ENCODE results near the gene FBRSL1.
"Not testable (repeated sequence)": the region's sequence is repeated elsewhere in the genome, so short reads cannot be mapped to it uniquely, and the experiment has no call there.

FBRSL1 gene

DNA sequence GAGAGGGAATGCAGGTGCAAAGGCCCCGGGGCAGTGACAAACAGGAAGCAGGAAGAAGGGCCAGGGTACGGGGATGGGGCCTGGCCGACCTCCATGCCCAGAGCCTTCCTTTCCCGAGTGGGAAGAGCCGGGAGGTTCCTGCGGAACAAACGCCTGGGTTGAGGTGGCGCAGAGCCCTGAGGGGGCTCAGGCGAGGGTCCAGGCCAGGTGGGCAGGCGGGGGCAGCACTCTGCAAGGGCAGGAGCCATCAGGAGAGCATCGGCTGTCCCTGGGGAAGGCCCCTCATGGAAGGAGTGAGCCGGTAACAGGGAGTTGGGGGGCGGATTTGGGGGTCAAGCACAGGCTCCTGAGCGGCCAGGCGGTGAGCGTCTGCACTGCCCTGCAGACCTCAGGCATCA lies 18.1 kb upstream of the FBRSL1 start:
- DNase-seq = no peak

DNA sequence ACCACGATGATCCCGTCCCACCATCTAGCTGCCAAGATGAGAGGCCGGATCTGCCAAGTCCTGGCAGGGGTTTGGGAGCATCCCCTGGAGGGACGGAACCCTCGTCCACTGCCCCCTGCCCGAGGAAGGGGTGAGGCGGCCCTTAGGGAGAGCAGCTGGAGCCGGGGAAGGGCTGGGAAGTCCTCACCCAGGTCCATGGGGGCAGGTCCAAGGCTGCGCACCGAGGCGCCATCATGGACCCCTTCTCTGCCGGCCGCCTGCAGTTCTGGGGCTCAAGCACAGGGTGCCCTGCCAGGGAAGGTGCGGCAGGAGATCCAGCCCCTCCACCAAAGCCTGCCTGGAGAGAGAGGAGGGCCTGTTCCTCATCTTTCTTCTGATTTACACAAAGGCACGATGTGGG lies 17.6 kb upstream of the FBRSL1 start:
- no peak for DNase-seq

GRCh38 chr12:132474237-132474741 lies 15.7 kb upstream of the FBRSL1 start:
- peak; percentile 38 for DNase-seq

DNA sequence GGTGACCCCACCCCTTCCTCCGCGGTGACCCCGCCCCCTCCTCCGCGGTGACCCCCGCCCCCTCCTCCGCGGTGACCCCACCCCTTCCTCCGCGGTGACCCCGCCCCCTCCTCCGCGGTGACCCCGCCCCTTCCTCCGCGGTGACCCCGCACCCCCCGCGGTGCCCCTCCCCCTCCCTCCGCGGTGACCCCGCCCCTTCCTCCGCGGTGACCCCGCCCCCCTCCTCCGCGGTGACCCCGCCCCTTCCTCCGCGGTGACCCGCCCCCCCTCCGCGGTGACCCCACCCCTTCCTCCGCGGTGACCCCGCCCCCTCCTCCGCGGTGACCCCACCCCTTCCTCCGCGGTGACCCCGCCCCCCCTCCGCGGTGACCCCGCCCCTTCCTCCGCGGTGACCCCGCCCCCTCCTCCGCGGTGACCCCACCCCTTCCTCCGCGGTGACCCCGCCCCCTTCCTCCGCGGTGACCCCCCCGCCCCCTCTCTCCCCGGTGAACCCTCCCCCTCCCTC lies 15.1 kb upstream of the FBRSL1 start:
- DNase-seq = not testable (repeated sequence)

GRCh38 chr12:132475304-132476037 lies 14.5 kb upstream of the FBRSL1 start:
- DNase-seq = no peak

DNA sequence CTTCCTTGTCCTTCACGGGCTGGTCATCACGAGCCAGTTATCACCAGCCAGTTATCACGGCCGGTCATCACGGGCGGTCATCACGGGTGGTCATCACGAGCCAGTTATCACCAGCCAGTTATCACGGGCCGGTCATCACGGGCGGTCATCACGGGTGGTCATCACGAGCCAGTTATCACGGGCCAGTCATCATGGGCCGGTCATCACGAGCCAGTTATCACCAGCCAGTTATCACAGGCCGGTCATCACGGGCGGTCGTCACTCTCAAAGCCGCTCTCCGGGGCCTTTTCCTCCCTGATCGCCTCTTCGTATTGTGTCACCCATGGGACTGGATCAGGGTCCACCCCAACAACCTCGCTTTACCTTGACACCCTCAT lies 13.9 kb upstream of the FBRSL1 start:
- no peak for DNase-seq

- no peak for DNase-seq
These were observed 13.5 kb upstream of the FBRSL1 start for GRCh38 chr12:132476421-132476820.

- no peak for DNase-seq
These were observed 12.8 kb upstream of the FBRSL1 start for GRCh38 chr12:132477017-132477702.

DNA sequence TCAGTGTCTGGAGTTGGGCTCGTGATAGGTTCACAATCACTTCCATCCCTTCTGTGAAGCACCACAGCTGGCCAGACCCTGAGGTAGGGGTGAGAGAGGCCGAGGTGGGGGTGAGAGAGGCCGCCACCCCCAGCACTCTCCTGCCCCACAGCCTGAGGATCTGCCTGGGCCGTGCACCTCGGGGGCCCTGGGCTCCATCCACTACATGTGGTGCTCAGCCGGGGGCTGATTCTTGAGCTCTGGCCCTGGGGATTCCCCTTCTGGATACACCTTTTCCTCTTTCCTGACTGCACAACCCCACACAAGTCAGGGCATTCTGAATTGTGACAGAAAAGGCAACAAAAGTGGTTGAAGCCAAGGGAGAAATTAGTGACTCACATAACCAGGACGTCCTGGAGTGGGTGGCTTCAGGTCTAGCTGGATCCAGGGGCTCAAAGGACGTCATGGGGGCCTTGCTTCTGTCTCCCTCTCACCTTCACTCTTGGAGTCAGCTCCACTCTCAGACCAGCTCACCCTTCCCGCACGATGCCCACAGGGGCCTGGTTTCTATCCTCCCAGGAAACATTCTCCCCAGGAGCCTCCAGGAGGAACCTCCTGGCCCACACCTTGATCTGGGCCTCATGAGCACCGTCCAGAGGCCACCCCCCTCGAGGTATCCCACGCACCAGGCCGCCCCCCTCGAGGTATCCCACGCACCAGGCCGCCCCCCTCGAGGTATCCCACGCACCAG lies 12.1 kb upstream of the FBRSL1 start:
- no peak for DNase-seq

DNA sequence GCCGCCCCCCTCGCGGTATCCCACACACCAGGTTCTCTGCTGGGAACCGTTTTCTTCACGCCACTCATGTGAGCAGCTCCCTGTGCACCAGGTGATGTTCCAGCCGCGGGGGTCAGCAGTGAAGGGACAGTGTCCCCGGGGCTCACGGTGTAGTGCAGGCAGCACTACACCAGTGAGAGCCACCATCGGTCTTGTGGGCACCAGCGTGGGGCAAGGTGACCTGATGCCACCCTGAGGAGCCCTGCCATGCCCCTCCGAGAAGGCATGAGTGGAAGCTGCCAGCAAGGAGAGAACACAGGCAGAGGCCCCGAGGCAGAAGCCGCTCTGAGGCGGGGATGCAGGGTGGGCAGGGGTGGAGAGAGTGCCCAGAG lies 11.5 kb upstream of the FBRSL1 start:
- DNase-seq = no peak

DNA sequence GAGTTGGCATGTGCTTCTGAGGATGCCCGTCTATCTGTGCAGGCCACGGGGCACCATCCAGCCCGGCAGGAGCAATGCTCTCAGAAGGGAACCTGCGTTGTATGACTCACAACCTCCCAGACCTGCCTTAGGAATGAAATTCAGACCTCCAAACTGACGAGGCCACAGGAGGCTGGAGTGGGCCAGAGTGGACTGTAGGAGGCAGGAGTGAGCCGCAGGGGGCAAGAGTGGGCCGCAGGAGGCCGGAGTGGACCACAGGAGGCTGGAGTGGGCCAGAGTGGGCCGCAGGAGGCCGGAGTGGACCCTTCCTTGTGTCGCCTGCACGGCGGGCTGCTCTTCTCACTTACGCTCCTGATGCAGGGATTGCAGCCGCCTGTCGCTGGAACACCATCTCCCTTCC lies 11.1 kb upstream of the FBRSL1 start:
- no peak for DNase-seq

GRCh38 chr12:132479291-132479690 lies 10.7 kb upstream of the FBRSL1 start:
- DNase-seq = no peak

- DNase-seq = no peak
These were observed 9.9 kb upstream of the FBRSL1 start for GRCh38 chr12:132479938-132480622.

DNA sequence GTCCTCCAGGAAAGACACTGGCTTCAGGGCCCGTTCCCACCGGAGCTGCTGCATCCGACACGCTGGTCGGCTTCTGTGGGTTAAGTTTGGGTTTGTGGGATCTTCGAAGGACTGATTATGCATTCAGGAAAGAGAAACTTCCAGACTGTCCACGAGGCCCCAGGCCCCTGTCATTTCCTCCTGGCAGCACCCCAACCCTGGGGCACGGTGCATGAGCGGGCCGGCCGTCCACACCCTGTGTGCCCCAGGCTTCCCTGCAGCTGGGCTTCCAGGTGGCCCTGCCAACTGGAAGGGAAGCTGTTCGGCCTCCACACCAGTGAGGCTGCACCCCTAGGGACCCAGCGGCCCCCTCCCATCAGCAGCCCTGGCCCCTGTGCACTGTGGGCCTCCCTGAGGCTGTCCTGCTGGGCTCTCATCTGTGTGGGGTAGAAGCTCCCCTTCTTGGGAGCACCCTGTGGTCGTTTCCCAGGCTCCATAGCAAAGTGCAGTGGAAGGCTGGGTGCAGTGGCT lies 9.3 kb upstream of the FBRSL1 start:
- no peak for DNase-seq

DNA sequence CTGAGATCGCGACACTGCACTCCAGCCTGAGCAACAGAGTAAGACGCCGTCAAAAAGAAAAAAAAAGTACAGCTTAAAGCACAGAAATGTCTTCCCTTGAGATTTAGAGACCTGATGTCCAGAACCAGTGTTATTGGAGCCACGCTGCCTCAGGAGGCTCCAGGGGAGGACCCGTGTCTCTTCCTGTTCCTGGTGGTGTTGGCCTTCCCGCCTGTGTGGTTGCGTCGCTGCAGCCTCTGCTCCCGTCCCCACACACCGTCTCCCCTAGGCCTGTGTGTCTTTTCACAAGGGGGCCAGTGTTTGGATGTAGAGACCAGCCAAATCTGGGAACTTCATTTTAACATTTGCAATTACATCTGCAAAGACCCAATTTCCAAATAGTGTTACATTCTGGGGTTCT lies 8.6 kb upstream of the FBRSL1 start:
- DNase-seq = no peak

DNA sequence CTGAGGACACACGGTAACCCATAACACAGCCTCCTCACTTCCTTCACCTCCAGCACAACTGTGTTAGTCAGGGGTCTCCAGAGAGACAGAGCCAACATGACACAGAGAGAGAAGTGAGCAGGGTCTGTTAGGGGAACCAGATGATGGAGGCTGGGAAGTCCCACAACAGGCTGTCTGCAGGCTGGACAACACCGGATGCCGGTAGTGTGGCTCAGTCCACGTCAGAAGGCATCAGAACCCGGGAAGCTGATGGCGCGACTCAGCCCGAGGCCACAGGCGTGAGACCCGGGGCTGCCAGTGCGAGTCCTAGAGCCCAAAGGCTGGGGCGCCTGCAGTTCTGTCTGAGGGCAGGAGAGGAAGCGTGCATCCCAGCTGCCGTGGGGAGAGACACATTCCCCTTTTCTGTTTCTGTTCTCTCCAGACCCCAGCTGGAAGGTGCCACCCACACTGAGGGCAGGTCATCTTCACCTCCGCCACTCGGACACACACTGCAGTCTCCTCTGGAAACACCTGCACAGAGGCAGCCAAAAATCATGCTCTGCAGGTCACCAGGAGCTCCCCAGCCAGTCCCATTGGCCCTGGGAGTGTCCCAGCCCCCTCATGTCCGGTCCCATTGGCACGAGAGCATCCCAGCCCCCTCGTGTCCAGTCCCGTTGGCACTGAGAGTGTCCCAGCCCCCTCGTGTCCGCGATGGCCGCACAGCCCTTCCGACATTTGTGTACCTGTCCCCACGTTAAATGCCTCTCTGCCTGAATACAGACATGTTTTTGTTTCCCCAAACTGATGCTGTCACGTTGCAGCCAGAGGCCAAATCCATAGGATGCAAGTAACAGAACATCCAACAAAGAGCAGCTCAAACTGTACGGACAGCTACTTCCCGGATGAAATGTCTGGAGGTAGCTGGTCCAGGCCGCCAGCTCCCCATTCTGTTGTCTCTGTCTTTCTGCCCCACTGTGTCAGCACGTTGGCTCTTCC lies 7.9 kb upstream of the FBRSL1 start:
- DNase-seq = no peak

DNA sequence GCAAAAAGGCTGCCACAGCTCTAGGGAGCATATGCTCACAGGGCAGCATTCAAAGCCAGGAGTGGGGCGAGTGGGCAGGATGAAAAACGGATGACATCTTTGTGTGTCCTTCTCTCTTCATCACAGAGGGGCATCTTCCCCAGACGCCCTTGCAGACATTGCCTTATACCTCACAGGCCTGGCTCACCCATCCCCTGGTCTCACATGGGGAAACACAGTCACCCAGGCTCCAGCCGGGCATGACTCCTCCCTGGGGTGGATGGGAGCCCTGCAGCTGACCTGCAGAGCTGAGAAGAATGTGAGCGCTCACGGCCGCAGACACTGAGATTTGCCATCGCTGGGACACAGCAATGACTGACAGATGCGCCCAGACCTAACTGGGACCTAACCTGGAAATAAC lies 7.2 kb upstream of the FBRSL1 start:
- no peak for DNase-seq

DNA sequence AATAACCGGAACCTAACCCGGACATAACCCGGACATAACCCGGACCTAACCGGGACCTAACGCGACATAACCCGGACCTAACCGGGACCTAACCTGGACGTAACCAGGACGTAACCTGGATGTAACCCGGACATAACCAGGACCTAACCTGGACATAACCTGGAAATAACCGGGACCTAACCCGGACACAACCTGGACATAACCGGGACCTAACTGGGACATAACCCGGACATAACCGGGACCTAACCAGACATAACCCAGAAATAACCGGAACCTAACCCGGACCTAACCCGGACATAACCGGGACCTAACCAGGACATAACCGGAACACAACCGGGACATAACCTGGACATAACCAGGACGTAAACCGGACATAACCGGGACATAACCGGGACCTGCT lies 6.7 kb upstream of the FBRSL1 start:
- DNase-seq = no peak

DNA sequence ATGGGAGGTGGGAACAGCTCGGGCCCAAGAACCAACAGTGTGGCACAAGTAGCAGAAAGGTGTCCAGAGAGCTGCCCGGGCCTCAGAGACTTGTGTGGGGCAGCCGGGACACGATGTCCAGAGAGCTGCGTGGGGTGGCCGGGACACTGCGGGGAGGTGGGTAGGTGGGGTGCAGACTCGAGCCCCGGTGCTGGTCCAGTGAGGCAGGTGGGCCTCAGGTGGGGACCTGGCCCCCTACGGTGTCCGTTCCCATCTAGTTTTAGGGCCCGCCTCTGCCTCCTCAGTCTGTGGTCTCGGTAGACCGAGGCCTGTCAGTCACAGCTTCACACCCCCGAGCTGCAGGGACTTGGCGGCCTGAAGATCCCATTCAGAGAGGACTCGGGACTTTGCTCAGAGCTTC lies 6.3 kb upstream of the FBRSL1 start:
- no peak for DNase-seq

DNA sequence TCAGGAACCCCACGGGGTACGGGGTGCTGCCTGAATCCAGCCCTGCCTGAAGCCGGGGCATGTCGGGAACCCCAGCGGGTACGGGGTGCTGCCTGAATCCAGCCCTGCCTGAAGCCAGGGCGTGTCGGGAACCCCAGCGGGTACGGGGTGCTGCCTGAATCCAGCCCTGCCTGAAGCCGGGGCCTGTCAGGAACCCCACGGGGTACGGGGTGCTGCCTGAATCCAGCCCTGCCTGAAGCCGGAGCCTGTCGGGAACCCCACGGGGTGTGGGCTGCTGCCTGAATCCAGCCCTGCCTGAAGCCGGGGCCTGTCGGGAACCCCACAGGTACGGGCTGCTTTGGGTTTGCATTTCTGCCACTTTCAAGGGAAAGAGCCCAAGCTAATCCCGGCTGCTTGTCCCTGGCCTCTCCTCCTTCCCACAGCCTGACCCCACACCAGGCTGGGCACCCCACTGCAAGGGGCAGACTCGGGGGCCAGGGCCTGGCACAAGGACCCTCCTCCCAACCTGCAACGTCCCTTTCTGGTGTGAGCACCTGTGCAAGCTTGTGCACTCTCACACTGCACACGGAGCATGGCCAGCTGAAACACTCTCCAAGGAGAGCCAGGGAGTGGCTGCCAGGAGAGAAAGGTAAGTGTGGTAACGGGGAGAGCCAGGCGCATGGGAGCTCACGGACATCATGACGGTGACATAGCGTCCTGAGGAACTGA lies 5.6 kb upstream of the FBRSL1 start:
- no peak for DNase-seq

GRCh38 chr12:132484891-132485441 lies 5.0 kb upstream of the FBRSL1 start:
- DNase-seq = no peak
